Epithelial cell of proximal tubule (primary cell): Measurements from ENCODE around the gene ELAVL3. TPM values are rescaled to one million over a fixed set of nuclear protein-coding genes. Genes with fewer than 3 reads are reported as not detected.
"Not testable (repeated sequence)": the region's sequence is repeated elsewhere in the genome, so short reads cannot be mapped to it uniquely, and the experiment has no call there.

Source experiments
- DNase-seq: peaks from one replicate; pipeline ENCODE4 v3.0.0-alpha.2; 2011; ENCODE audit warnings: low read depth
- H3K4me3 ChIP-seq: 2 replicates; pipeline ENCODE4 v1.5.1; 2011; ENCODE audit warnings: low read depth, mild to moderate bottlenecking, low read length
- total RNA-seq: library from RNA; depleted of rRNA; stranded (reverse); fragments of >200 nt; gene quantifications from 2 replicates; pipeline ENCODE4 v1.2.3, GENCODE V29; 2015
- TF ChIP-seq, protein P1 (sequence below): conservative IDR thresholded peaks from 2 replicates; pipeline ENCODE4 v1.5.1; 2012; ENCODE audit warnings: low read depth, mild to moderate bottlenecking, low read length

ELAVL3 gene
- total RNA-seq, 1 donor from 2014 or later: not detected

DNA sequence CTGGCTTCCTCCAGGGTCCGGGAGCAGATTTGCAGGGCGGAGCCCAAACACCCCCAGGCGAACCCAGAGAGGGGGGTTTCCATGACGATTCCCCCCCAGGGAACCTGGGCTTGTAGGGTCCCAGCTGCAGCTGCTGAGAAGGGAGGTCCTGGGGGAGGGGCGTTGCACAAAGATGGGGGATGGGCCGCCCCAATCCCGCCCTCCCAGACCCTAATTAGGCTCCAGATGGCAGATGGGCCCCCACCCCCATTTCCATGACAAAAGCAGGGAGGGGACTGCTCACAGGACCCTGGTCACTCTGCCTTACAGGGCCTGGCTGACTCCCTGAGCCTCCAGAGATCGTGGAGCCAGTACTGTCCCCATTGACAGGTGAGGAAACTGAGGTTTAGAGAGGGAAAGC lies 15.2 kb downstream of the ELAVL3 start:
- no peak overlapping the region for H3K4me3 ChIP-seq
- TF ChIP-seq, protein P1, sequence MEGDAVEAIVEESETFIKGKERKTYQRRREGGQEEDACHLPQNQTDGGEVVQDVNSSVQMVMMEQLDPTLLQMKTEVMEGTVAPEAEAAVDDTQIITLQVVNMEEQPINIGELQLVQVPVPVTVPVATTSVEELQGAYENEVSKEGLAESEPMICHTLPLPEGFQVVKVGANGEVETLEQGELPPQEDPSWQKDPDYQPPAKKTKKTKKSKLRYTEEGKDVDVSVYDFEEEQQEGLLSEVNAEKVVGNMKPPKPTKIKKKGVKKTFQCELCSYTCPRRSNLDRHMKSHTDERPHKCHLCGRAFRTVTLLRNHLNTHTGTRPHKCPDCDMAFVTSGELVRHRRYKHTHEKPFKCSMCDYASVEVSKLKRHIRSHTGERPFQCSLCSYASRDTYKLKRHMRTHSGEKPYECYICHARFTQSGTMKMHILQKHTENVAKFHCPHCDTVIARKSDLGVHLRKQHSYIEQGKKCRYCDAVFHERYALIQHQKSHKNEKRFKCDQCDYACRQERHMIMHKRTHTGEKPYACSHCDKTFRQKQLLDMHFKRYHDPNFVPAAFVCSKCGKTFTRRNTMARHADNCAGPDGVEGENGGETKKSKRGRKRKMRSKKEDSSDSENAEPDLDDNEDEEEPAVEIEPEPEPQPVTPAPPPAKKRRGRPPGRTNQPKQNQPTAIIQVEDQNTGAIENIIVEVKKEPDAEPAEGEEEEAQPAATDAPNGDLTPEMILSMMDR: no peak
- DNase-seq: no peak

DNA sequence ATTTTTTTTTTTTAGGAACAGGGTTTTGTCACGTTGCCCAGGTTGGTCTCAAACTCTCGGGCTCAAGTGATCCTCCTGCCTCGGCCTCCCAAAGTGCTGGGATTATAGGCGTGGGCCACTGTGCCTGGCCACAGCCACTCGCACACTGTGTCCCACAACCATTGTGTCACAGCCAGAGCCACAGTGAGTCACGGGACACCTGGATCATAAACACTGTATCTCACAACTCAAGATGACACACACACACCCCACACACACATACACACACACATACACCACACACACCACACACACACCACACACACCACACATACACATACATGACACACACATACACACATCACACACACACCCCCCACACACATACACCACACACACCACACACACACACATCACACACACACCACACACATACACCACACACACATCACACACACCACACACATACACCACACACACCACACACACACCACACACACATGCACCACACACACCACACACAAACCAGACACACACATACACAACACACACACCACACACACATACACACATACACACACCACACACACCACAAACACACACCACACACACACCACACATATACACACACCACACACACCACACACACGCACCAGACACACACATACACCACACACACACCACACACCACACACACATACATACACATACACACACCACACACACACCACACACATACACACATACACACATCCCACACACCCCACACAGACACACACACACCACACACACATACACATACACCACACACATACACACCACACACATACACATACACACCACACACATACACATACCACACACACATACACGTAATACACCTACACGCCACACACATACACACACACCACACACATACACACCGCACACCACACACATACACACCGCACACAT lies 16.2 kb downstream of the ELAVL3 start:
- DNase-seq: no peak
- TF ChIP-seq, protein P1: no peak
- H3K4me3 ChIP-seq: no peak overlapping the region

DNA sequence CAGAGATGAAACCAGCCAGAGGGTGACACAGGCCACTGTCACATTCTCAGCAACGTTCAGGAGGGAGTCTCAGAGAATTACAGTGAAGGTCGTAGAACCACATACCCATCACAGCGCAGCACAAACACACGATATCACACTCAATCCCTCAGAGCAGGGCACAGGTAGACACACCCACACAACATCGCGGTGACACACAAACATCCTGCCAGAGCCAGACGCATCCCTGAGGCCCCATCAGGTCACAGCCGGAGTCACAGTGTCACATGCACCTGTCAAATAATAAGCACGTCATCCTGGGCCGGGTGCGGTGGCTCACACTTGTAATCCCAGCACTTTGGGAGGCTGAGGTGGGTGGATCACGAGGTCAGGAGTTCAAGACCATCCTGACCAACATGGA lies 17.5 kb downstream of the ELAVL3 start:
- DNase-seq: no peak
- H3K4me3 ChIP-seq: no peak overlapping the region
- TF ChIP-seq, protein P1: no peak

DNA sequence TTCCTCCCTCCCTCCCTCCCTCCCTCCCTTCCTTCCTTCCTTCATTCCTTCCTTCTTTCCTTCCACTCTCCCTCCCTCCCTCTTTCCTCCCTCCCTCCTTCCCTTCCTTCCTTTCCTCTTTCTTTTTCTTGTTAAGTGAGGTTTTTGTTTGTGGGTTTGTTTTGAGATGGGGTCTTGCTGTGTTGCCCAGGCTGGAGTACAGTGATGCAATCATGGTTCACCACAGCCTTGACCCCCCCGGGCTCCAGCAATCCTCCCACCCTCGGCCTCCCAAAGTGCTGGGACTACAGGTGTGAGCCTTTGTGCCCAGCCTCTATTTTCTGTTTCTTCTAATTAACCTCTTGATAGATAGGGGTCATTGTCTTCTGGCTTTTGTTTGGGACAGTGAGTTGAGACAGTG lies 19.4 kb downstream of the ELAVL3 start:
- no peak overlapping the region for H3K4me3 ChIP-seq
- DNase-seq: no peak
- TF ChIP-seq, protein P1: no peak

DNA sequence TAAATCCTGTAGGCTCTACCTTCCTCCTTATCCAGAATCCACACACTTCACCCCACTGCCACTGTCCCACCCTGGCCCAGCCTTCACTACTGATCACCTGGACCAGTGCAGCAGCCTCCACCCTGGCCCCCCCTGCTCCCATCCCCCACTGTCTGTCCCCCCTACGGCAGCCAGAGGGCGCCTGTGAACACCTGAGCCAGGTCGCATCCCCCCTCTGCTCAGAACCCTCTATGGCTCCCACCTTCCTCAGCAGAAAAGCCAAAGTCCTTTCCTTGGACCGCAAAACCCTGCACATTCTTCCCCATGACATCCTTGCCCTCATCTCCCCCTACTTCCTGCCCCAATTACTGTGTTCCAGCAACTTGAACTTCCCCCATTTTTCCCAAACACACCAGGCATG lies 20.6 kb downstream of the ELAVL3 start:
- no peak overlapping the region for H3K4me3 ChIP-seq
- DNase-seq: no peak
- TF ChIP-seq, protein P1: peak; percentile 45

DNA sequence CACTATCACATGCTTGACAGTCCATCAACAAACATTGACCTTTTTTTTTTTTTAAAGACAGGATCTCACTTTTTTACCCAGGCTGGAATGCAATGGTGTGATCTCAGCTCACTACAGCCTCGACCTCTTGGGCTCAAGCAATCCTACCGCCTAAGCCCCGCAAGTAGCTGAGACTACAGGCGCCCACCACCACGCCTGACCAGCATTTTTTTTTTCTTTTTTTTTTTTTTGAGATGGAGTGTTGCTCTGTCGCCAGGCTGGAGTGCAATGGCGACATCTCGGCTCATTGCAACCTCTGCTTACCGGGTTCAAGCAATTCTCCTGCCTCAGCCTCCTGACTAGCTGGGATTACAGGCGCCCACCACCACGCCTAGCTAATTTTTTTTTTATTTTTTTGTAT lies 21.9 kb downstream of the ELAVL3 start:
- H3K4me3 ChIP-seq, DNase-seq: not testable (repeated sequence)

DNA sequence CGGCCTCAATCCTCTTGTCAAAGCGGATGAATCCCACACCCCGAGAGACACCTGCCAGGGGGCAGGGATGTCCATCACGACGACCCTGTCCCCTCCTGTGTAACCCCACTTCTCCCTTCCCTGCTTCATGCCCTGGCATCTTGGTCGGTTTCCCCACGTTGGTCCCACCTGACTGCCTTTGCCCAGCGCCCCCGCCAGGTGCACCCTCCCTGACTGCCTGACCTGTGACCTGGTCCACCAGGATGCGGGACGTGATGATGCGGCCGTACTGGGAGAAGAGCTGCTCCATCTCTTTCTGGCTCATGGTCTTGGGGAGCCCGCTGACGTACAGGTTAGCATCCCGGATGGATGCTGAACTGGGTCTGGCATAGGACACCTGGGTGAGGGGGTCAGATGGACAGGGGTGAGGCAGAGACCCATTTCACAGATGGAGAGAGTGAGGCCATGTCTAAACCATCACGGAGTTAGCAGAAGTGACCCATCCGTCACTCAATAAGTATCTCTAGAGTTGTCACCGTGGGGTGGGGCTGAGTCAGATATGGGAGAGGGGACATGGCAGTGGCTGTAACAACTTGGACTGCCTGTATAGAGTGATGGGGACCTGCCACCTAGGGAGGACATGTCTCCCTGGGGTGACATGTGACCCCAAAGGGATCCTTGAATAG lies 22.5 kb downstream of the ELAVL3 start:
- DNase-seq: no peak
- TF ChIP-seq, protein P1: no peak
- no peak overlapping the region for H3K4me3 ChIP-seq
